Activated CD4-positive, alpha-beta memory T cell treated with anti-CD3 and anti-CD28 coated beads for 36 hours (primary cell): Measurements from ENCODE around the gene DHRS11. TPM values are rescaled to one million over a fixed set of nuclear protein-coding genes. Genes with fewer than 3 reads are reported as not detected.

Experiments
- CTCF ChIA-PET: fragments of 350-600 bp; sonication (Branson Sonifier 250); formaldehyde crosslinking; loops from one replicate; lab custom pipeline; 2021; ENCODE audit warnings: antibody characterized with exemption, inconsistent platforms; lab: Charles Lee
- POLR2A ChIA-PET: fragments of 350-600 bp; sonication (Branson Sonifier 250); formaldehyde crosslinking; loops from one replicate; lab custom pipeline; 2021; ENCODE audit warnings: antibody characterized with exemption; lab: Charles Lee
- DNase-seq: peaks from one replicate; pipeline ENCODE4 v3.0.0-alpha.2; 2020
- H3K27ac Mint-ChIP-seq: one replicate; pipeline ENCODE4 v1.8.0; 2021; ENCODE audit warnings: mixed read lengths
- H3K27me3 Mint-ChIP-seq: one replicate; pipeline ENCODE4 v1.8.0; 2021; ENCODE audit warnings: mixed read lengths
- H3K36me3 Mint-ChIP-seq: one replicate; pipeline ENCODE4 v1.8.0; 2021; ENCODE audit warnings: mixed read lengths
- H3K4me1 Mint-ChIP-seq: one replicate; pipeline ENCODE4 v1.8.0; 2021; ENCODE audit warnings: low read depth, mixed read lengths
- H3K4me3 Mint-ChIP-seq: one replicate; pipeline ENCODE4 v1.8.0; 2021; ENCODE audit warnings: mild to moderate bottlenecking, mixed read lengths
- H3K9me3 Mint-ChIP-seq: one replicate; pipeline ENCODE4 v1.8.0; 2021; ENCODE audit warnings: mixed read lengths
- intact Hi-C: fragments of 100-400 bp; cut with micrococcal nuclease; formaldehyde crosslinking; loops from one replicate; pipeline ENCODE4 v1.15.1; 2023
- total RNA-seq, 2 experiments: library from RNA; stranded (reverse); gene quantifications; one replicate each; pipeline ENCODE4 v1.2.3, GENCODE V29; 2021

The DHRS11 gene
- total RNA-seq, 2 experiments from 2014 or later: 10.2 to 10.5 TPM

- peak; percentile 35 for DNase-seq
- no peak overlapping the region for H3K4me3 Mint-ChIP-seq
- peak overlapping the region; percentile 61 for H3K27ac Mint-ChIP-seq
- H3K27me3 Mint-ChIP-seq: no peaks in the 10 kb centered on the region
- intact Hi-C loops: no loop called here
- CTCF ChIA-PET: interaction anchor here (0.6 to 1.2 kb wide), 3 partner anchors 17 to 989 kb away, joined by 3 to 6 read pairs (median 4); partner anchors contain the start of genes MYO19 and PIGW
- H3K36me3 Mint-ChIP-seq: peaks cover 32% of the 10 kb centered on the region
- H3K4me1 Mint-ChIP-seq: peaks cover 58% of the 10 kb centered on the region
- H3K9me3 Mint-ChIP-seq: no peaks in the 10 kb centered on the region
- POLR2A ChIA-PET: interaction anchor here (0.9 kb wide), 1 partner anchor 21 kb away, joined by 3 read pairs; no protein-coding TSS in a partner anchor
Measured at GRCh38 chr17:36550491-36551417, 40.9 kb upstream of the DHRS11 start.

DNA sequence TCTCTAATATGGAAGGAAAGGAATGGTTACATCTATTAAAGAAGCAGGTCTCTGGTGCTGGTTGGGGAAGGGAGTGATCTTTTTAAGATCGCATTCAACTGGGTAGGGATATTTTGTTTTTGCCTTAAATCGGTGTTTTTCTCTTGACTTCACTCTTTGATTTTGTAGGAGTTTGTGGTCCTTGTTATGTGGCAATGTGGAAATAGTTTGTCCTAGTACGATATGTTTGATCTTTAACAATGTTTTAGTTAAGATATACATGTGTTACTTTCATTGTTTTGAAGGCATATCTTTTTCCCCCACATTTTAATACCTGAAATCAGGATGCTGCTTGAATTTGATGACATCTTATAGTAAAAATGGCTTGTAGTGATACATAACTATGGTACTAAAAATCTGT, 38.2 kb upstream of the DHRS11 start:
- Mint-ChIP-seq H3K4me3 (no peak overlapping the region), H3K36me3 (peaks cover 29% of the 10 kb centered on the region), H3K9me3 (no peaks in the 10 kb centered on the region), H3K27ac (peak overlapping the region; percentile 13), H3K4me1 (peaks cover 47% of the 10 kb centered on the region), H3K27me3 (no peaks in the 10 kb centered on the region)
- ChIA-PET POLR2A (no interaction called here), CTCF (no interaction called here)
- DNase-seq: no peak
- intact Hi-C loops: no loop called here

GRCh38 chr17:36566081-36566480, 25.6 kb upstream of the DHRS11 start:
- POLR2A ChIA-PET: interaction anchor here (1.0 kb wide), 1 partner anchor 18 kb away, joined by 3 read pairs; no protein-coding TSS in a partner anchor
- H3K9me3 Mint-ChIP-seq: no peaks in the 10 kb centered on the region
- no peak for DNase-seq
- CTCF ChIA-PET: interaction anchor here (1.2 kb wide), 1 partner anchor 37 kb away, joined by 3 read pairs; no protein-coding TSS in a partner anchor
- intact Hi-C loops: no loop called here
- peaks cover 17% of the 10 kb centered on the region for H3K4me1 Mint-ChIP-seq
- no peak overlapping the region for H3K27ac Mint-ChIP-seq
- H3K4me3 Mint-ChIP-seq: no peak overlapping the region
- peaks cover 36% of the 10 kb centered on the region for H3K36me3 Mint-ChIP-seq
- no peaks in the 10 kb centered on the region for H3K27me3 Mint-ChIP-seq

DNA sequence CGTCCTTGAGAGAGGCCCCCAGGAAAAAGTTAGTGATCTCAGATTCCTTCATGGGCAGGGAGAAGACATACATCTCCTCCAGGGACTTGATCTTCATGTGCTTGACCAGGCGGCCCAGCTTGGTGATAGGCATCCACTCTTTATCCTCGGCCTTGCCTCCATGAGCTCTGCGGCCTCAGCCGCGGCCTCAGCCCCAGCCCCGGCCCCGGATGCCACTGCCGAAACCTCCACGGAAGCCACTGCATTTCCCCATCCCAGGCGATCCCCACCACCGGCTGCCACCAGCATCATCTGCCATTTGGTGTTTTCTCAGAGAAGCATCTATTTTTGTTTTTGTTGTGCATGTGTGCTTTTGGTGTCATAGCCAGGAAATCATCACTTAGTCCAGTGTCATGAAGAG, 16.7 kb upstream of the DHRS11 start:
- no peak overlapping the region for H3K4me3 Mint-ChIP-seq
- H3K27me3 Mint-ChIP-seq: no peaks in the 10 kb centered on the region
- peaks cover 7% of the 10 kb centered on the region for H3K4me1 Mint-ChIP-seq
- ChIA-PET CTCF (no interaction called here), POLR2A (no interaction called here)
- DNase-seq: no peak
- no peak overlapping the region for H3K27ac Mint-ChIP-seq
- intact Hi-C loops: no loop called here
- H3K9me3 Mint-ChIP-seq: no peaks in the 10 kb centered on the region
- peaks cover 35% of the 10 kb centered on the region for H3K36me3 Mint-ChIP-seq

GRCh38 chr17:36576793-36577192, 14.9 kb upstream of the DHRS11 start:
- POLR2A ChIA-PET: no interaction called here

DNA sequence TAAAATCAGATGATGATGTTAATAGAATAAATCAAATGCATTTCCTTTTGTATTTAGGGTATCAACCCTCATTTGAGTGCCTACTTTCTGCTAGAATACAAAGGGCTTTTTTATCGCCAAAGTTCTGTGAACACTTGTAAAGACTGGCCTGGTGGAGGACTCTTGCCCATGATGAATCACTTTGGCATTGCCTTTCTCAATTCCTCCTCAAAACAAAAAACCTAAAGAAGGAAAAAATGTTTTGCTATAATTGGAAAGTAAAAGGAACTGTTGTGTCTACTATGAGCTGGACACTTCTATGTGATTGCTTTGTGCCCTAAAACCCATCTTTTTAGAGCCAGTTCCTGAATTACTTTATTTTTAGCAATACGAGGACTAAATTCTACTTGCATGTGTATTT, 13.0 kb upstream of the DHRS11 start:
- DNase-seq: no peak
- intact Hi-C loops: no loop called here
- peaks cover 34% of the 10 kb centered on the region for H3K36me3 Mint-ChIP-seq
- no peak overlapping the region for H3K27ac Mint-ChIP-seq
- no peaks in the 10 kb centered on the region for H3K27me3 Mint-ChIP-seq
- CTCF ChIA-PET: interaction anchor here (0.7 to 1.2 kb wide), 2 partner anchors 47 to 609 kb away, joined by 3 read pairs; no protein-coding TSS in a partner anchor
- H3K9me3 Mint-ChIP-seq: no peaks in the 10 kb centered on the region
- H3K4me1 Mint-ChIP-seq: peaks cover 3% of the 10 kb centered on the region
- POLR2A ChIA-PET: no interaction called here
- H3K4me3 Mint-ChIP-seq: no peak overlapping the region

More at GRCh38 chr17:36576793-36577192, 14.9 kb upstream of the DHRS11 start:
- Mint-ChIP-seq H3K9me3 (no peaks in the 10 kb centered on the region), H3K27ac (no peak overlapping the region), H3K4me1 (peaks cover 7% of the 10 kb centered on the region), H3K27me3 (no peaks in the 10 kb centered on the region), H3K36me3 (peaks cover 40% of the 10 kb centered on the region), H3K4me3 (no peak overlapping the region)
- DNase-seq: no peak
- intact Hi-C loops: no loop called here
- CTCF ChIA-PET: no interaction called here

DNA sequence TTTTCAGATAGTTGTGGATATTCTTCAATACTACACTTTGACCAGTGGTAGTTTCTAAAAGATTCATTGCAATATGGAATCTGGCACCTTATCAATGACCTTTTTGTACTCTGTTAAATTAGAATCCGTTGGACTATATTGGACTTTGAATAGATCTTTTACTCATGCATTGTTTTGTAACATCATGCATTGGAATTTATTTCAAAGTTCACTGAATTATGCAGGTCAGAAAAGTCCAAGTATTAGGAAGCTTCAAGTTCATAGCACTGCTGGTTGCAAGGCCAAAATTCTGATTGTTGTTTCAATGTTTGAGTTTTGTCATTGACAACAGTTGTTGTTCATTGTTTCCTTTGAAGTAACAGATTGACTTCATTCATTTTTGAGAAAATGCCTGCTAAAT, 7.9 kb upstream of the DHRS11 start:
- no peak overlapping the region for H3K4me3 Mint-ChIP-seq
- CTCF ChIA-PET: interaction anchor here (0.7 to 3.6 kb wide), 2 partner anchors 19 to 46 kb away, joined by 4 to 13 read pairs; partner anchors contain the start of gene MRM1
- POLR2A ChIA-PET: no interaction called here

GRCh38 chr17:36586138-36586537, 5.5 kb upstream of the DHRS11 start:
- Mint-ChIP-seq H3K27ac (no peak overlapping the region), H3K27me3 (no peaks in the 10 kb centered on the region)

More for the DNA sequence above, 7.9 kb upstream of the DHRS11 start:
- no peak overlapping the region for H3K27ac Mint-ChIP-seq
- no peaks in the 10 kb centered on the region for H3K4me1 Mint-ChIP-seq
- peaks cover 30% of the 10 kb centered on the region for H3K36me3 Mint-ChIP-seq
- DNase-seq: no peak
- intact Hi-C loops: no loop called here
- H3K27me3 Mint-ChIP-seq: no peaks in the 10 kb centered on the region
- no peaks in the 10 kb centered on the region for H3K9me3 Mint-ChIP-seq

GRCh38 chr17:36590082-36590481, 1.6 kb upstream of the DHRS11 start:
- Mint-ChIP-seq H3K9me3 (no peaks in the 10 kb centered on the region), H3K36me3 (peaks cover 25% of the 10 kb centered on the region), H3K4me1 (peaks cover 28% of the 10 kb centered on the region), H3K27ac (peak overlapping the region; percentile 19), H3K27me3 (no peaks in the 10 kb centered on the region), H3K4me3 (no peak overlapping the region)
- CTCF ChIA-PET: interaction anchor here (2.3 kb wide), 1 partner anchor 12 kb away, joined by 13 read pairs; the partner anchor contains the start of gene MRM1
- POLR2A ChIA-PET: no interaction called here
- no peak for DNase-seq
- intact Hi-C loops: loop anchor here (2.0 to 5.0 kb wide), 3 partner anchors 45 to 103 kb away; partner anchors contain the start of genes GGNBP2, MYO19, PIGW and ZNHIT3

More at GRCh38 chr17:36586138-36586537, 5.5 kb upstream of the DHRS11 start:
- DNase-seq: no peak
- ChIA-PET POLR2A (no interaction called here), CTCF (interaction anchor here (1.6 kb wide), 1 partner anchor 16 kb away, joined by 6 read pairs; the partner anchor contains the start of gene MRM1)
- Mint-ChIP-seq H3K4me1 (peaks cover 14% of the 10 kb centered on the region), H3K4me3 (no peak overlapping the region), H3K36me3 (peaks cover 28% of the 10 kb centered on the region), H3K9me3 (no peaks in the 10 kb centered on the region)
- intact Hi-C loops: no loop called here

GRCh38 chr17:36592316-36592715, 637 bp downstream of the DHRS11 start:
- intact Hi-C loops: loop anchor here (5.0 kb wide), 1 partner anchor 105 kb away; the partner anchor contains the start of gene ZNHIT3
- no peaks in the 10 kb centered on the region for H3K27me3 Mint-ChIP-seq
- peaks cover 20% of the 10 kb centered on the region for H3K36me3 Mint-ChIP-seq
- peak overlapping the region; percentile 69 for H3K4me3 Mint-ChIP-seq
- peak; percentile 15 for DNase-seq
- no peaks in the 10 kb centered on the region for H3K9me3 Mint-ChIP-seq
- CTCF ChIA-PET: interaction anchor here (0.6 to 3.4 kb wide), 3 partner anchors 10 to 781 kb away, joined by 3 to 35 read pairs (median 3); partner anchors contain the start of gene MRM1
- H3K4me1 Mint-ChIP-seq: peaks cover 28% of the 10 kb centered on the region
- H3K27ac Mint-ChIP-seq: no peak overlapping the region
- POLR2A ChIA-PET: interaction anchor here (1.2 to 2.7 kb wide), 3 partner anchors 9 to 57 kb away, joined by 4 to 26 read pairs (median 8); partner anchors contain the start of genes MRM1, MYO19 and PIGW

DNA sequence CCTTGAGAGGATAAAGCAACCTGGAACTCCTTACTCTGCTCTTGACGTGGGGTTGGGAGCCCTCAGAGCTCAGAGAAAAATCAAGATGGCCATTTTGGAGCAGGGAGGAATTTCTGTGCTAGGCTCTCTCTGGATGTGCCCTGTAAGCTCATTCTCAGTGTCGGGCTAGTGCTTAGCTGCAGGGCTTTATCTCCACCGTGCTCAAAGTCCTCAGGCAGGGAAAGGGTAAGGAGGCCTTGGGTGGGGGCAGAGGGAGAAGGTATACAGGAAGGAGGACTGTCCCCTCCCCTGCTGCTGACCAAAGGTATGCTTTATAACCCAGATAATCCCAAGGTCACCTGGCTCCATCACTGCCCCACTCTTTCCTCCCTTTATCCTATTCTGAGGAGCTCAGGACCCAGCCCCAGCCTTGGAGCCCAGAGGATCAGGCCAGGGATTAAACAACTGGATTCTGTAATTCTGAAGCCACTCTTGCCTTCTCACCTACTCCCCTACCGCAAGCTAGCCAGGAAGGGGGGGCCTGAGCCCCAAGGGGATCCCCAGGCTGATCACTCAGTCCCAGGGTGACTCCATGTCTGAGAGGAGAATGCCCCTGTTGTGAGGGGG, 1.1 kb downstream of the DHRS11 start:
- intact Hi-C loops: loop anchor here (5.0 kb wide), 1 partner anchor 106 kb away; the partner anchor contains the start of gene ZNHIT3
- Mint-ChIP-seq H3K4me3 (peak overlapping the region; percentile 69), H3K4me1 (peaks cover 28% of the 10 kb centered on the region), H3K36me3 (peaks cover 18% of the 10 kb centered on the region), H3K27ac (no peak overlapping the region), H3K9me3 (no peaks in the 10 kb centered on the region), H3K27me3 (no peaks in the 10 kb centered on the region)
- peak; percentile 22 for DNase-seq
- ChIA-PET POLR2A (interaction anchor here (1.2 to 2.7 kb wide), 3 partner anchors 9 to 58 kb away, joined by 4 to 26 read pairs (median 8); partner anchors contain the start of genes MRM1, MYO19 and PIGW), CTCF (interaction anchor here (0.6 to 3.4 kb wide), 3 partner anchors 10 to 781 kb away, joined by 3 to 35 read pairs (median 3); partner anchors contain the start of gene MRM1)
